Measurements from ENCODE around the gene SNAI3.

SNAI3 gene

DNA sequence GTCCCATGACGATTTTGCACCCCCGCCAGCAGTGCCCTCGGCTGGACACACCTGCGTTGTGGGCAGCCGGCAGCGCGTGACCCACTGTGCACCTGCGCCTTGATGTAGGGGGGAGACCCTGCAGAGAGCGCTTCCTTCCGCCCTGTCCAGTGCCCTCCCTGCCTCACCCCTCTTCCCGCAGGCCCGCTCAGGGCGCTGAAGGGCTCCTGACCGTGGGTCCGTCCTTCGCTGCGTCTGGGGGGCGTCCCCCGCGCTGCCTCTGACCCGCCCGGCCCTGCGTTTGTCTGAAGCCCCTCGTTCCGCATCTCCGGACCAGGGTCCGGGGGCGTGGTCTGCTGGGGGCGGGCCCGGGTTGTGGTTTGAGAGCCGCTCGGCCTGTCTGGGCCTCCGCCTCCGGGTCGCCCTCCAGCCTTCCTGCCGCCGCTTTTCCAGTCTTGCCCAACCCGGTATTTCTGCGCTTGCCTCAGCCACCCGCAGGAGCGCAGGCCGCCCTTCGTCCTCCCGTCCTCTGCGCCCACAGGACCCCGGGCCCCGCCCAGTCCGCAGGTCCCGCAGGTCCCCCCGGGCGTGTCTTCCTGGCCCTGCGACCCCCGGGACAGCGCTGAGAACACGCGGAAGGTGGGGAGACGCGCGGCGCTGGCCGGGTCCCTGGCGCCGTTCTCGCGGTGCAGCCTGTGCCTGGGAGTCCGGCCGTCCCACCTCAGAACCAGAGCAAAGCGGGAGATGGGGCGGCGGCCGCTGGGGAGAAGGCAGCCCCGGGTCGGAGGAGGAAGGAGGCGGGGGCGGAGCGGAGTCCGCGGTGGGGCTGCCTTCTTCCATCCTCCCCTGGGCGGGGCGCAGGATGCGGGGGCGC is 51.9 kb downstream of the SNAI3 start:
- DNase-seq (ENCODE audit: low read depth) = peak; percentile 46

- peak; percentile 44 for DNase-seq (ENCODE audit: low read depth)
Measured at GRCh38 chr16:88633684-88634140, 52.6 kb downstream of the SNAI3 start.

DNA sequence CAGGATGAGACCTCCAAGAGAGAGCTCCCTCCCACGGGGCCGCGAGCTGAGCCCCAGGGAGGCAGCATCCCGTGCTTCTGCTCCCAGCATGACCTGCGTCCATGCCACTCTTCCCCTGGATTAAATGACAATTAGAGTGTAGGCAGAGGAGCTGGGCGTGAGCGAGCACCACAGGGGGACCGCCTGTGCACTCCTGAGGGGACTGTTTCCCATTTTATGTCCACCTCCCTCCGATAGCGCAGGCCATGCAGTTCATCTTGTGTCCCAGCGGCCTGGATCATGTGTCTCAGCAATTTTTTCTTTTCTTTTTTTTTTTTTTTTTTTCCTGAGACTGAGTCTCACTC is 53.7 kb downstream of the SNAI3 start:
- DNase-seq (ENCODE audit: low read depth) = no peak

DNA sequence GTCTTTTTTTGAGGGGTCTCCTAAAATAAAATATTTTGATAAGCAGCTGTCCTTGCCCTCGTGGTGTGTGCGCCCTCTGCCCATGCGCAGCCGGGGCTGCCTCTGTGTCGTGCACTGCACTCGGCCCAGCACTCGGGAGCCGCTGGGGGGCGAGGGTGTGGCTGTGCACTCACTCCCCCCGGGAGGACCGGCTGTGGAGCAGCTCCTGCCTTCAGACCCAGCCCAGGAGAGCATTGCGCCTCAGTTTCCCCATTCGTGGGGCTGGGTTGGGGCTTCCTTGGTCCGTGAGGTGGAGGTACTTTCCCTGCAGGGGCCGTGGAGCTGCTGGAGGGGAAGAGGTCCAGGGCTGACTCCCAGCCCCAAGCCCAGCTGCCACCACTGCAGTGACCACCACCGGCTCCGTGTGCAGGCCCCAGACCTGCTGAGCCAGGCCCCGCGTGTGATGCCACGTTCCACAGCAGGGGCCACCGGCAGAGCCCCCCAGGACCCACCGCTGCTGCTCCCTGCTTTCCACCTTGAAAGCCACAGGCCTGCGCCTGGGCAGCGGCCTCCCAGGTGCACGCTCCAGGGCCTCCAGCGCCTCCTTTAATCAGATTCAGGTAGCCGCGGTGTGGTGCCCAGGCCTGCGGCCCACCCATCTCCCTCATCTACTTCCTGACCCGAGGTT is 54.3 kb downstream of the SNAI3 start:
- no peak for DNase-seq (ENCODE audit: low read depth)

DNA sequence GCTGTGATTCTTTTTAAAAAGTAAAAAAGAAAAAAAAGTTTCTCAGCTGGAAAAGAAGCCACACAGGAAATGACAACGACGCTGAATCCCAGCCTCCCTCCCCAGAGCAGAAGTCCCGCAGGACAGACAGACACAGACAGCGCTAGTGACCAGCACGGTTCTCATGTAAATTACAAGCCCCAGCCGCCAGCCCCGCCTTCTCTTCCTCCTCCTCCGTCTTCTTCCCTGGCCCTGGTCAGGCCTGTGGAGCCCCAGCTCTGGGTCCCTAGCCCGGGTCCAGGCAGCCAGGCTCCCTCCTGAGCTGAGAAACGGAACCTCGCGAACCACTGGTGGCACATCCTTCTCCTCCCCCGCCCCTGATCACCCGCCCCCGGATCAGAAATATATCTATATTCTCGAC is 54.9 kb downstream of the SNAI3 start:
- DNase-seq (ENCODE audit: low read depth) = no peak

GRCh38 chr16:88630941-88631340 is 55.4 kb downstream of the SNAI3 start:
- no peak for DNase-seq (ENCODE audit: low read depth)

DNA sequence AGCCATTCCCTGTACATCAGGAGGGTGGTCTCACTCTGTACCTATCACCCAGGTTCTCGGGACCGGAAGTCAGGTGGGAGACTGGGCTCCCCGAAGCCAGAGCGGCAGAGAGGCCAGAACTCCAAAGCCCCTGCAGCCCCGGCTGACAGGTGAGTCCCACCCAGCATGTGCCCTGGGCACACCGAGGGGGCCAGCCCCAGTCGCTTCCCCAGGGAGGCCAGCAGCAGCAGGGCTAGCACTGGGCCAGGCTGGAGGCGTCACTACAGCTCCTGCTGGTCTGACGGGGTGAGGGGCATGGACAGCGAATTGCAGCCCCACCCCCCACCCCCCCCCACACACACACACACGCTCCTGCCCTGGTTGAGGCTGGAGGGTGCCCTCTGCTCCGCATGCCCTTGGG is 55.9 kb downstream of the SNAI3 start:
- DNase-seq (ENCODE audit: low read depth) = no peak

DNA sequence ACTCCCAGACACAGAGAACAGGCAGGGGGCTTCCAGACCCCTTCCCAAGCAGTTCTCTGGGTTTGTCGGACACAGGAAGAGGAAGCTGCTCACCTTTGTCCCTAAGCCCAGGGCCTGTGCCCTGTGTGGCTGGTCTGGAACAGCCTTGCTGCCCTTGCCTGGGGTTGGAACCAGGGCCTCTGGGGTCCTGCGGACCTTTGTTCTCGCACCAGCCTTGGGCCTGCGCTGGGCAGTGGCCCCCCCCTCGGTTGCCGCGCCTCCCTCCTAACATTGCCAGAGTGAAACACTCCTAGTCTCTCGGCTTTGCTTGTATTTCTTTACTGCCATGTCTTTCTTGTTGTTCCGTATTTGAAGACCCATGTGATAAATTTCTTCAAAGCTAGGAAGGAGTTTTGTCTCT is 56.5 kb downstream of the SNAI3 start:
- DNase-seq (ENCODE audit: low read depth) = no peak

DNA sequence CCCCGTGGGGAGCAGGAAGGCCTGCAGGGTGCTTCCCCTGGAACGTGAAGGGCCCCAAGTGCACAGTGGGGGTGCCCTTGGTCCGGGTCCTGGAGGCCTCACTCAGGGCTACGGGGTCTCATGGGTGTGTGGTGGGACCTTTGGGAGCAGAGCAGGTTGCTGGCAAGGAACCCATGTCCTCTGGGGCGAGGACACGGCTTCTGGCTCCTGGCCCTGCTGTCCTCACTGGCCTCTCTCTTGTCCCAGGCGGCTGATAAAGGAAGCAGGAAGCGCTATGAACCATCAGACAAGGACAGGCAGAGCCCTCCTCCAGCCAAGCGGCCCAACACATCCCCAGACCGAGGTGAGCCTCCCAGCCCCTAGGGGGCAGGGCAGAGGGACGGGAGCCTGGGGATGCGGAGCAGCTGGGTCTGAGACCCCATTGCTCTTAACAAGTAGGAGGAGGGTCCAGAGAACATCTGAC is 57.8 kb downstream of the SNAI3 start:
- DNase-seq (ENCODE audit: low read depth) = no peak
